ENCODE data around the gene COL6A3. TPM values are rescaled to one million over a fixed set of nuclear protein-coding genes. Genes with fewer than 3 reads are reported as not detected.

Gene COL6A3
- total RNA-seq, 1 donor from 2014 or later = 1,957 TPM

GRCh38 chr2:237444071-237444470 is 30.1 kb upstream of the COL6A3 start:
- DNase-seq (ENCODE audit: low spot score) = peak; percentile 68

GRCh38 chr2:237441605-237442274 is 27.8 kb upstream of the COL6A3 start:
- DNase-seq (ENCODE audit: low spot score) = peak; percentile 97

GRCh38 chr2:237440819-237441281 is 26.9 kb upstream of the COL6A3 start:
- DNase-seq (ENCODE audit: low spot score) = no peak

GRCh38 chr2:237438080-237438940 is 24.3 kb upstream of the COL6A3 start:
- DNase-seq (ENCODE audit: low spot score) = no peak

GRCh38 chr2:237437566-237437965 is 23.6 kb upstream of the COL6A3 start:
- DNase-seq (ENCODE audit: low spot score) = no peak

- peak; percentile 87 for DNase-seq (ENCODE audit: low spot score)
Observed at GRCh38 chr2:237435844-237436587, 22.1 kb upstream of the COL6A3 start.

- peak; percentile 53 for DNase-seq (ENCODE audit: low spot score)
Observed at GRCh38 chr2:237434866-237435311, 20.9 kb upstream of the COL6A3 start.

- no peak for DNase-seq (ENCODE audit: low spot score)
Observed at GRCh38 chr2:237433920-237434676, 20.1 kb upstream of the COL6A3 start.

GRCh38 chr2:237432484-237433092 is 18.6 kb upstream of the COL6A3 start:
- DNase-seq (ENCODE audit: low spot score) = no peak

- DNase-seq (ENCODE audit: low spot score) = no peak
Observed at GRCh38 chr2:237431837-237432236, 17.9 kb upstream of the COL6A3 start.

- no peak for DNase-seq (ENCODE audit: low spot score)
Observed at GRCh38 chr2:237431372-237431771, 17.4 kb upstream of the COL6A3 start.

GRCh38 chr2:237430861-237431260 is 16.9 kb upstream of the COL6A3 start:
- DNase-seq (ENCODE audit: low spot score) = no peak

GRCh38 chr2:237429753-237430152 is 15.8 kb upstream of the COL6A3 start:
- no peak for DNase-seq (ENCODE audit: low spot score)

- DNase-seq (ENCODE audit: low spot score) = no peak
Observed at GRCh38 chr2:237427769-237428506, 14.0 kb upstream of the COL6A3 start.

- DNase-seq (ENCODE audit: low spot score) = no peak
Observed at GRCh38 chr2:237426517-237426916, 12.6 kb upstream of the COL6A3 start.

- peak; percentile 82 for DNase-seq (ENCODE audit: low spot score)
Observed at GRCh38 chr2:237425320-237425719, 11.4 kb upstream of the COL6A3 start.

- no peak for DNase-seq (ENCODE audit: low spot score)
Observed at GRCh38 chr2:237424544-237424943, 10.6 kb upstream of the COL6A3 start.

GRCh38 chr2:237423891-237424290 is 9.9 kb upstream of the COL6A3 start:
- no peak for DNase-seq (ENCODE audit: low spot score)

GRCh38 chr2:237422309-237422708 is 8.3 kb upstream of the COL6A3 start:
- no peak for DNase-seq (ENCODE audit: low spot score)

GRCh38 chr2:237421542-237422116 is 7.7 kb upstream of the COL6A3 start:
- peak; percentile 71 for DNase-seq (ENCODE audit: low spot score)
